Measurements from ENCODE around the gene PRR5L.
"Not testable (repeated sequence)": the region's sequence is repeated elsewhere in the genome, so short reads cannot be mapped to it uniquely, and the experiment has no call there.

The PRR5L gene

GRCh38 chr11:36469881-36470802, 174.1 kb downstream of the PRR5L start:
- no peak for DNase-seq

GRCh38 chr11:36471577-36471976, 175.5 kb downstream of the PRR5L start:
- no peak for DNase-seq

- DNase-seq: no peak
These were observed 179.1 kb downstream of the PRR5L start for GRCh38 chr11:36475192-36475591.

GRCh38 chr11:36478700-36479329, 182.7 kb downstream of the PRR5L start:
- peak; percentile 21 to 60 for DNase-seq

GRCh38 chr11:36480833-36481232, 184.7 kb downstream of the PRR5L start:
- DNase-seq: no peak

GRCh38 chr11:36483042-36483441, 187.0 kb downstream of the PRR5L start:
- not testable (repeated sequence) for DNase-seq

- DNase-seq: no peak
These were observed 189.4 kb downstream of the PRR5L start for GRCh38 chr11:36485298-36486002.

- DNase-seq: no peak
These were observed 191.5 kb downstream of the PRR5L start for GRCh38 chr11:36487619-36488018.

- no peak for DNase-seq
These were observed 192.0 kb downstream of the PRR5L start for GRCh38 chr11:36488096-36488495.

GRCh38 chr11:36490026-36490806, 194.1 kb downstream of the PRR5L start:
- no peak for DNase-seq

GRCh38 chr11:36492724-36493304, 196.7 kb downstream of the PRR5L start:
- peak; percentile 36 to 68 for DNase-seq

GRCh38 chr11:36493332-36493731, 197.2 kb downstream of the PRR5L start:
- no peak for DNase-seq

GRCh38 chr11:36498721-36499120, 202.6 kb downstream of the PRR5L start:
- DNase-seq: no peak

GRCh38 chr11:36499315-36499714, 203.2 kb downstream of the PRR5L start:
- DNase-seq: no peak

- peak in 1 of 2 donors; percentile 5 for DNase-seq
These were observed 204.2 kb downstream of the PRR5L start for GRCh38 chr11:36500315-36500721.

- DNase-seq: no peak
These were observed 205.1 kb downstream of the PRR5L start for GRCh38 chr11:36501236-36501635.

GRCh38 chr11:36507824-36508489, 211.9 kb downstream of the PRR5L start:
- no peak for DNase-seq

GRCh38 chr11:36508743-36509142, 212.7 kb downstream of the PRR5L start:
- DNase-seq: no peak

GRCh38 chr11:36509201-36509639, 213.1 kb downstream of the PRR5L start:
- DNase-seq: peak; percentile 51 to 71

GRCh38 chr11:36509694-36510593, 213.9 kb downstream of the PRR5L start, which contains the start of gene TRAF6:
TSS of gene TRAF6 (minus strand) at chr11:36510272. CDS start at chr11:36501515, 8,757 bp downstream.
- DNase-seq: peak; percentile 83 to 89
